Smooth muscle cell (in vitro differentiated cells): ENCODE measurements around the gene GSTP1. TPM values are rescaled to one million over a fixed set of nuclear protein-coding genes. Genes with fewer than 3 reads are reported as not detected.
"Not testable (repeated sequence)": the region's sequence is repeated elsewhere in the genome, so short reads cannot be mapped to it uniquely, and the experiment has no call there.

ENCODE experiments used
- DNase-seq: peaks from one replicate; lab custom pipeline; 2025; ENCODE audit not compliant: unreplicated experiment; lab: John Stamatoyannopoulos, UW
- H2AFZ ChIP-seq: fragments of 200-600 bp; sonication (generic); 2 replicates; pipeline ENCODE4 v1.6.0; 2016; ENCODE audit warnings: antibody characterized with exemption, low read depth, mild to moderate bottlenecking
- H3F3A ChIP-seq: fragments of 200-600 bp; sonication (generic); 2 replicates; pipeline ENCODE4 v1.6.0; 2017; ENCODE audit warnings: antibody characterized with exemption, low read depth
- H3K27ac ChIP-seq: fragments of 200-600 bp; sonication (generic); 2 replicates; pipeline ENCODE4 v1.5.1; 2016; ENCODE audit warnings: low read depth, mild to moderate bottlenecking
- H3K27me3 ChIP-seq: fragments of 200-600 bp; sonication (generic); 2 replicates; pipeline ENCODE4 v1.6.1; 2016; ENCODE audit warnings: low read depth, mild to moderate bottlenecking
- H3K36me3 ChIP-seq: fragments of 200-600 bp; sonication (generic); 2 replicates; pipeline ENCODE4 v1.5.1; 2016; ENCODE audit warnings: low read depth
- H3K4me1 ChIP-seq: fragments of 200-600 bp; sonication (generic); 2 replicates; pipeline ENCODE4 v1.5.1; 2016; ENCODE audit warnings: low read depth
- H3K4me2 ChIP-seq: fragments of 200-600 bp; sonication (generic); 2 replicates; pipeline ENCODE4 v1.6.0; 2016; ENCODE audit warnings: mild to moderate bottlenecking
- H3K4me3 ChIP-seq: fragments of 200-600 bp; sonication (generic); 2 replicates; pipeline ENCODE4 v1.5.1; 2016; ENCODE audit warnings: mild to moderate bottlenecking
- H3K79me2 ChIP-seq: fragments of 200-600 bp; sonication (generic); 2 replicates; pipeline ENCODE4 v1.6.0; 2016; ENCODE audit warnings: low read depth, mild to moderate bottlenecking
- H3K9ac ChIP-seq: fragments of 200-600 bp; sonication (generic); 2 replicates; pipeline ENCODE4 v1.6.0; 2016; ENCODE audit warnings: low read depth
- H3K9me3 ChIP-seq: fragments of 200-600 bp; sonication (generic); replicated peaks from 2 replicates; pipeline ENCODE4 v1.5.1; 2016; ENCODE audit warnings: low read depth
- H4K20me1 ChIP-seq: fragments of 200-600 bp; sonication (generic); 2 replicates; pipeline ENCODE4 v1.6.0; 2016; ENCODE audit warnings: low read depth
- WGBS: methylation state at CpG from one replicate; pipeline ENCODE4 v1.1.7; 2016; ENCODE audit warnings: low lambda C conversion rate; 5-methylcytosine and 5-hydroxymethylcytosine counted together
- polyA plus RNA-seq: library from polyadenylated mRNA; unstranded; fragments of >200 nt; fragmentation: Nextera tagmentation; extraction: Ambion mirVana; gene quantifications from 2 replicates; pipeline ENCODE4 v1.2.1, GENCODE V29; 2016
- total RNA-seq: library from RNA; depleted of rRNA; stranded (reverse); fragments of >200 nt; gene quantifications from 2 replicates; pipeline ENCODE4 v1.2.3, GENCODE V29; 2014
- TF ChIP-seq, protein P1 (sequence below): fragments of 200-600 bp; sonication (generic); IDR thresholded peaks from 2 replicates; pipeline ENCODE4 v1.5.1; 2017; ENCODE audit warnings: borderline replicate concordance, mild to moderate bottlenecking, antibody characterized with exemption; ENCODE audit not compliant: insufficient read depth, poor library complexity, severe bottlenecking

GSTP1 gene
- total and polyA plus RNA-seq, 2 experiments from 2014 or later = 874 to 1,489 TPM

DNA sequence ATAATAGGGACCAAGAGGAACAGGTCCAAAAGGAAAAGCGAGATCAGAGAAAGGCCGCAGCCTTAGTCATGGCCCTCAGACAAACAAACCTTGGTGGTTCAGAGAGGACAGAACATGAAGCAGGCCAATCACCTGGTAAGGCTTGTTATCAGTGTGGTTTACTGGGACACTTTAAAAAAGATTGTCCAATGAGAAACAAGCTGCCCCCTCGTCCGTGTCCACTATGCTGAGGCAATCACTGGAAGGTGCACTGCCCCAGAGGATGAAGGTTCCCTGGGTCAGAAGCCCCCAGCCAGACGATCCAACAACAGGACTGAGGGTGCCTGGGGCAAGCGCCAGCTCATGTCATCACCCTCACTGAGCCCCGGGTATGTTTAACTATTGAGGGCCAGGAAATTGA is 39.3 kb downstream of the GSTP1 start:
- not testable (repeated sequence) for H3K27me3 ChIP-seq, H3K4me2 ChIP-seq, H3K4me1 ChIP-seq, H4K20me1 ChIP-seq, H3F3A ChIP-seq, H2AFZ ChIP-seq, H3K27ac ChIP-seq, H3K36me3 ChIP-seq, H3K9me3 ChIP-seq, H3K4me3 ChIP-seq, H3K79me2 ChIP-seq, DNase-seq, H3K9ac ChIP-seq
- WGBS = 67% methylated on average over 7 of the region's 7 CpGs

DNA sequence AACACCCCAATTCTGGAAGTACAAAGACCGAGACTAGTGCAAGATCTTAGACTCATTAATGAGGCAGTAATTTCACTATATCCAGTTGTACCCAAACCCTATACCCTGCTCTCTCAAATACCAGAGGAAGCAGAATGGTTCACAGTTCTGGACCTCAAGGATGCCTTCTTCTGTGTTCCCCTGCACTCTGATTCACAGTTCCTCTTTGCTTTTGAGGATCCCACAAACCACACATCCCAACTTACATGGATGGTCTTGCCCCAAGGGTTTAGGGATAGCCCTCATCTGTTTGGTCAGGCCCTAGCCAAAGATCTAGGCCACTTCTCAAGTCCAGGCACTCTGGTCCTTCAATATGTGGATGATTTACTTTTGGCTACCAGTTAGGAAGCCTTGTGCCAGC is 40.2 kb downstream of the GSTP1 start:
- not testable (repeated sequence) for H3K9me3 ChIP-seq, H3K79me2 ChIP-seq, H3K4me1 ChIP-seq, H3F3A ChIP-seq, H3K36me3 ChIP-seq, H3K27ac ChIP-seq, DNase-seq, H2AFZ ChIP-seq, H4K20me1 ChIP-seq, H3K27me3 ChIP-seq, H3K9ac ChIP-seq, H3K4me2 ChIP-seq, H3K4me3 ChIP-seq
- 91% methylated on average over 1 of the region's 1 CpG for WGBS

DNA sequence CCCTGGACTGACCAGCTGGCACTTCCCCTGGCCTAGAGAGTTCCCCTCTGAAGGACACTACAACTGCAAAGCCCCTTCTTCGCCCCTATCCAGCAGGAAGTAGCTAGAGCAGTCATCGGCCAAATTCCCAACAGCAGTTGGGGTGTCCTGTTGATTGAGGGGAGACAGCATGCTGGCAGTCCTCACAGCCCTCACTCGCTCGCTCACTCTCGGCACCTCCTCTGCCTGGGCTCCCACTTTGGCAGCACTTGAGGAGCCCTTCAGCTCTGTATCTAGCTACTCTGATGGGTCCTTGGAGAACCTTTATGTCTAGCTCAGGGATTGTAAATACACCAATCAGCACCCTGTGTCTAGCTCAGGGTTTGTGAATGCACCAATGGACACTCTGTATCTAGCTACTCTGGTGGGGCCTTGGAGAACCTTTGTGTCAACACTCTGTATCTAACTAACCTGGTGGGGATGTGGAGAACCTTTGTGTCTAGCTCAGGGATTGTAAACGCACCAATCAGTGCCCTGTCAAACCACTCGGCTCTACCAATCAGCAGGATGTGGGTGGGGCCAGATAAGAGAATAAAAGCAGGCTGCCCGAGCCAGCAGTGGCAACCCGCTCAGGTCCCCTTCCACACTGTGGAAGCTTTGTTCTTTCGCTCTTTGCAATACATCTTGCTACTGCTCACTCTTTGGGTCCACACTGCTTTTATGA is 42.7 kb downstream of the GSTP1 start:
- WGBS = 91% methylated on average over 10 of the region's 10 CpGs
- not testable (repeated sequence) for H3K4me3 ChIP-seq, H3F3A ChIP-seq, H2AFZ ChIP-seq, H3K9me3 ChIP-seq, H3K4me2 ChIP-seq, H3K9ac ChIP-seq, H3K36me3 ChIP-seq, H4K20me1 ChIP-seq, H3K79me2 ChIP-seq, DNase-seq, H3K27ac ChIP-seq, H3K4me1 ChIP-seq, H3K27me3 ChIP-seq

DNA sequence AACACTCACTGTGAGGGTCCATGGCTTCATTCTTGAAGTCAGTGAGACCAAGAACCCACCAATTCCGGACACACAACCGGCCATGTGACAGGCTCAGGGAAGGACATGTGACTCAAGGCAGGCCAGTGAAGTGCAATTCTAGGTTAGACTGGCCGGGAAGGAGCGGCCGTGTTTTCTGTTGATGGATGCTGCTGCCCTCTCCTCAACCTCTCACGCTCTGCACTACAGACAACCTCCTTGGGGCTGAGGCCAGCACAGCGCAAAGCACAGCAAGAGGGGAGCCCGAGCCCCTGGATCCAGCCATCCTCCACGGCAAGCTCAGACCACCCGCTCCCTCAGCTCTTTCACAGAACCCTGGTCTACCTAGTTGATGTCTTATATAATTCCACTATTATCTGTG is 43.4 kb downstream of the GSTP1 start:
- H3K79me2 ChIP-seq = no peaks in the 10 kb centered on the region
- H3K9me3 ChIP-seq = no peaks in the 10 kb centered on the region
- H3K4me2 ChIP-seq = no peak overlapping the region
- no peaks in the 10 kb centered on the region for H3K27me3 ChIP-seq
- TF ChIP-seq, protein P1, sequence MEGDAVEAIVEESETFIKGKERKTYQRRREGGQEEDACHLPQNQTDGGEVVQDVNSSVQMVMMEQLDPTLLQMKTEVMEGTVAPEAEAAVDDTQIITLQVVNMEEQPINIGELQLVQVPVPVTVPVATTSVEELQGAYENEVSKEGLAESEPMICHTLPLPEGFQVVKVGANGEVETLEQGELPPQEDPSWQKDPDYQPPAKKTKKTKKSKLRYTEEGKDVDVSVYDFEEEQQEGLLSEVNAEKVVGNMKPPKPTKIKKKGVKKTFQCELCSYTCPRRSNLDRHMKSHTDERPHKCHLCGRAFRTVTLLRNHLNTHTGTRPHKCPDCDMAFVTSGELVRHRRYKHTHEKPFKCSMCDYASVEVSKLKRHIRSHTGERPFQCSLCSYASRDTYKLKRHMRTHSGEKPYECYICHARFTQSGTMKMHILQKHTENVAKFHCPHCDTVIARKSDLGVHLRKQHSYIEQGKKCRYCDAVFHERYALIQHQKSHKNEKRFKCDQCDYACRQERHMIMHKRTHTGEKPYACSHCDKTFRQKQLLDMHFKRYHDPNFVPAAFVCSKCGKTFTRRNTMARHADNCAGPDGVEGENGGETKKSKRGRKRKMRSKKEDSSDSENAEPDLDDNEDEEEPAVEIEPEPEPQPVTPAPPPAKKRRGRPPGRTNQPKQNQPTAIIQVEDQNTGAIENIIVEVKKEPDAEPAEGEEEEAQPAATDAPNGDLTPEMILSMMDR = no peak
- H3K36me3 ChIP-seq = no peaks in the 10 kb centered on the region
- 89% methylated on average over 10 of the region's 10 CpGs for WGBS
- no peak overlapping the region for H3K4me3 ChIP-seq
- H3K4me1 ChIP-seq = peaks cover under 1% of the 10 kb centered on the region
- no peak overlapping the region for H2AFZ ChIP-seq
- no peak overlapping the region for H3K27ac ChIP-seq
- H4K20me1 ChIP-seq = peaks cover 2% of the 10 kb centered on the region
- no peak overlapping the region for H3K9ac ChIP-seq
- DNase-seq = no peak
- H3F3A ChIP-seq = no peaks in the 10 kb centered on the region

DNA sequence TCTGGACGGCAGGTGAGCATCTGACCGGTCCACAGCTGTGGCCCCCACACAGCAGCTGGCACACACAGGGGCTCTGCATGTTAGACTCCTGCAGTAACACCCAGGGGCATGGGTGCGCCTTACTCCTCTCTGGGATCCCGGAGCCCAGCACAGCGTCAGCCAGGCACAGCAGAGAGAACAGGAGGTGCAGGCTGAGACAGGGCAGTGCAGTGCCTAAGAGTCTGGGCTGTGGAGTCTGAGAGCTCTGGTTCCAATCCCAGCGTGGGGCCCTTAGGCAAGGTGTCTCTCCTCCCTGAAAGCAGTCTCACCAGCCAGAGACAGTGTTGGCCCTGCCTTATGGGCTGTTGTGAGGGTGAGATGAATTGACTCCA is 43.8 kb downstream of the GSTP1 start:
- no peak overlapping the region for H3K9ac ChIP-seq
- no peak overlapping the region for H3K4me2 ChIP-seq
- no peak overlapping the region for H2AFZ ChIP-seq
- no peak overlapping the region for H3K4me3 ChIP-seq
- H3K36me3 ChIP-seq = no peaks in the 10 kb centered on the region
- H4K20me1 ChIP-seq = no peaks in the 10 kb centered on the region
- TF ChIP-seq, protein P1 = no peak
- DNase-seq = no peak
- no peaks in the 10 kb centered on the region for H3K9me3 ChIP-seq
- WGBS = 86% methylated on average over 6 of the region's 6 CpGs
- no peak overlapping the region for H3K27ac ChIP-seq
- H3K4me1 ChIP-seq = no peaks in the 10 kb centered on the region
- no peaks in the 10 kb centered on the region for H3K79me2 ChIP-seq
- H3K27me3 ChIP-seq = no peaks in the 10 kb centered on the region
- H3F3A ChIP-seq = no peaks in the 10 kb centered on the region
